ENCODE measurements around the gene INPP5D.
"Not testable (repeated sequence)": the region's sequence is repeated elsewhere in the genome, so short reads cannot be mapped to it uniquely, and the experiment has no call there.

INPP5D gene

GRCh38 chr2:233197022-233197421 is 136.9 kb downstream of the INPP5D start:
- Histone ChIP-seq H3K9me3 (ENCODE audit: insufficient read depth, low read length, severe bottlenecking) (no peaks in the 10 kb centered on the region), H3K4me1 (ENCODE audit: insufficient read depth, low read length) (no peaks in the 10 kb centered on the region), H3K9ac (ENCODE audit: low read depth, low read length) (no peak overlapping the region), H2AFZ (ENCODE audit: low read depth, low read length) (no peak overlapping the region), H3K4me3 (ENCODE audit: low read depth in 1 of 2, low read length in 2 of 2) (no peak overlapping the region), H3K4me2 (ENCODE audit: insufficient read depth, low read length) (no peak overlapping the region), H3K27me3 (ENCODE audit: insufficient read depth, low read length, poor library complexity) (no peaks in the 10 kb centered on the region), H4K20me1 (ENCODE audit: insufficient read depth, low read length) (no peaks in the 10 kb centered on the region), H3K79me2 (ENCODE audit: insufficient read depth, low read length) (no peaks in the 10 kb centered on the region), H3K27ac (ENCODE audit: low read length) (no peak overlapping the region), H3K36me3 (ENCODE audit: insufficient read depth, low read length) (peaks cover 33% of the 10 kb centered on the region)
- TF ChIP-seq CTCF (IDR thresholded peaks at IDR 0.05; ENCODE audit: borderline replicate concordance, extremely low read depth, low read length, poor library complexity, severe bottlenecking) (no peak), EZH2 (IDR thresholded peaks at IDR 0.05; ENCODE audit: borderline replicate concordance, low read depth, low read length, severe bottlenecking) (no peak)
- no peak for DNase-seq
- no peak for ATAC-seq (ENCODE audit: insufficient read depth, low read depth)

DNA sequence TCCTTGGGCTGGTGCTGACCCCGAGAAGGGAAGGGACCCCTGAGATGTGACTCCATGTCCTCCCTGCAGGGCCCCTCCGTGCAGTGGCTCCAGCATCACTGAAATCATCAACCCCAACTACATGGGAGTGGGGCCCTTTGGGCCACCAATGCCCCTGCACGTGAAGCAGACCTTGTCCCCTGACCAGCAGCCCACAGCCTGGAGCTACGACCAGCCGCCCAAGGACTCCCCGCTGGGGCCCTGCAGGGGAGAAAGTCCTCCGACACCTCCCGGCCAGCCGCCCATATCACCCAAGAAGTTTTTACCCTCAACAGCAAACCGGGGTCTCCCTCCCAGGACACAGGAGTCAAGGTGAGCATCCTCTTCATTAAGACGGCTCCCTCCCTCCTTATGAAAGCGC is 137.9 kb downstream of the INPP5D start:
- Histone ChIP-seq H3K9ac (ENCODE audit: low read depth, low read length) (no peak overlapping the region), H3K27me3 (ENCODE audit: insufficient read depth, low read length, poor library complexity) (no peaks in the 10 kb centered on the region), H3K4me1 (ENCODE audit: insufficient read depth, low read length) (no peaks in the 10 kb centered on the region), H3K9me3 (ENCODE audit: insufficient read depth, low read length, severe bottlenecking) (no peaks in the 10 kb centered on the region), H3K27ac (ENCODE audit: low read length) (no peak overlapping the region), H3K79me2 (ENCODE audit: insufficient read depth, low read length) (no peaks in the 10 kb centered on the region), H3K4me2 (ENCODE audit: insufficient read depth, low read length) (no peak overlapping the region), H3K4me3 (ENCODE audit: low read depth in 1 of 2, low read length in 2 of 2) (no peak overlapping the region), H4K20me1 (ENCODE audit: insufficient read depth, low read length) (no peaks in the 10 kb centered on the region), H3K36me3 (ENCODE audit: insufficient read depth, low read length) (peaks cover 38% of the 10 kb centered on the region), H2AFZ (ENCODE audit: low read depth, low read length) (no peak overlapping the region)
- ATAC-seq (ENCODE audit: insufficient read depth, low read depth) (no peak), DNase-seq (no peak)
- no peak for TF ChIP-seq CTCF (IDR thresholded peaks at IDR 0.05; ENCODE audit: borderline replicate concordance, extremely low read depth, low read length, poor library complexity, severe bottlenecking)

- no peak for TF ChIP-seq EZH2 (IDR thresholded peaks at IDR 0.05; ENCODE audit: borderline replicate concordance, low read depth, low read length, severe bottlenecking)
- TF ChIP-seq CTCF (IDR thresholded peaks at IDR 0.05; ENCODE audit: borderline replicate concordance, extremely low read depth, low read length, poor library complexity, severe bottlenecking), result no peak
- no peak for DNase-seq
- Histone ChIP-seq H3K27me3 (ENCODE audit: insufficient read depth, low read length, poor library complexity) (no peaks in the 10 kb centered on the region), H3K4me3 (ENCODE audit: low read depth in 1 of 2, low read length in 2 of 2) (no peak overlapping the region), H3K9ac (ENCODE audit: low read depth, low read length) (no peak overlapping the region), H3K4me2 (ENCODE audit: insufficient read depth, low read length) (no peak overlapping the region), H3K79me2 (ENCODE audit: insufficient read depth, low read length) (no peaks in the 10 kb centered on the region), H3K27ac (ENCODE audit: low read length) (no peak overlapping the region), H2AFZ (ENCODE audit: low read depth, low read length) (no peak overlapping the region), H3K36me3 (ENCODE audit: insufficient read depth, low read length) (peaks cover 49% of the 10 kb centered on the region), H4K20me1 (ENCODE audit: insufficient read depth, low read length) (no peaks in the 10 kb centered on the region), H3K4me1 (ENCODE audit: insufficient read depth, low read length) (no peaks in the 10 kb centered on the region), H3K9me3 (ENCODE audit: insufficient read depth, low read length, severe bottlenecking) (no peaks in the 10 kb centered on the region)
- ATAC-seq (ENCODE audit: insufficient read depth, low read depth), result no peak
These were observed 139.7 kb downstream of the INPP5D start for GRCh38 chr2:233199870-233200269.

GRCh38 chr2:233200790-233201189 is 140.6 kb downstream of the INPP5D start:
- not testable (repeated sequence) for H3K27ac ChIP-seq (ENCODE audit: low read length); H3K27me3 ChIP-seq (ENCODE audit: insufficient read depth, low read length, poor library complexity); ATAC-seq (ENCODE audit: insufficient read depth, low read depth); H3K9ac ChIP-seq (ENCODE audit: low read depth, low read length); H3K9me3 ChIP-seq (ENCODE audit: insufficient read depth, low read length, severe bottlenecking); H3K4me1 ChIP-seq (ENCODE audit: insufficient read depth, low read length); H3K4me3 ChIP-seq (ENCODE audit: low read depth in 1 of 2, low read length in 2 of 2); H3K79me2 ChIP-seq (ENCODE audit: insufficient read depth, low read length); H3K4me2 ChIP-seq (ENCODE audit: insufficient read depth, low read length); DNase-seq; H4K20me1 ChIP-seq (ENCODE audit: insufficient read depth, low read length); H2AFZ ChIP-seq (ENCODE audit: low read depth, low read length)
- H3K36me3 ChIP-seq (ENCODE audit: insufficient read depth, low read length), result peaks cover 49% of the 10 kb centered on the region
